MCF 10A (cell line): ENCODE data around the gene GALNT14. TPM values are rescaled to one million over a fixed set of nuclear protein-coding genes. Genes with fewer than 3 reads are reported as not detected.

Experiments used
- BruUV-seq: library from RNA; stranded (reverse); fragments of 400-500 nt; replicated peaks from 2 replicates; lab custom pipeline; 2021; lab: Mats Ljungman, UMichigan
- CTCF ChIA-PET: fragments of 300-600 bp; sonication (Branson Sonifier 250); formaldehyde crosslinking; extraction: SDS; loops from one replicate; lab custom pipeline; 2021; ENCODE audit warnings: antibody characterized with exemption, inconsistent platforms; lab: Yijun Ruan, JAX
- POLR2A ChIA-PET: fragments of 300-600, 350-650 bp; sonication (Branson Sonifier 250); formaldehyde crosslinking; extraction: SDS; loops from one replicate; lab custom pipeline; 2020; ENCODE audit warnings: antibody characterized with exemption, inconsistent platforms; lab: Yijun Ruan, JAX
- DNase-seq: peaks from one replicate; pipeline ENCODE4 v3.0.0-alpha.2; 2018; ENCODE audit not compliant: unreplicated experiment
- H3K27ac Mint-ChIP-seq: one replicate; pipeline ENCODE4 v1.8.0; 2022; ENCODE audit warnings: mild to moderate bottlenecking, low read depth, mixed read lengths; ENCODE audit not compliant: unreplicated experiment
- H3K27me3 Mint-ChIP-seq: one replicate; pipeline ENCODE4 v1.8.0; 2022; ENCODE audit warnings: mixed read lengths; ENCODE audit not compliant: insufficient read depth, unreplicated experiment
- H3K36me3 Mint-ChIP-seq: one replicate; pipeline ENCODE4 v1.8.0; 2022; ENCODE audit warnings: mild to moderate bottlenecking, moderate library complexity, mixed read lengths; ENCODE audit not compliant: insufficient read depth, unreplicated experiment
- H3K4me1 Mint-ChIP-seq: one replicate; pipeline ENCODE4 v1.8.0; 2022; ENCODE audit warnings: mixed read lengths; ENCODE audit not compliant: insufficient read depth, unreplicated experiment
- H3K4me3 Mint-ChIP-seq: one replicate; pipeline ENCODE4 v1.8.0; 2022; ENCODE audit warnings: mild to moderate bottlenecking, moderate library complexity, mixed read lengths; ENCODE audit not compliant: unreplicated experiment
- H3K9me3 Mint-ChIP-seq: one replicate; pipeline ENCODE4 v1.8.0; 2022; ENCODE audit warnings: mixed read lengths; ENCODE audit not compliant: unreplicated experiment
- CTCF ChIP-seq: fragments of 200-600 bp; IDR thresholded peaks from one replicate; pipeline ENCODE4 v1.8.0; 2022; ENCODE audit warnings: antibody characterized with exemption, mild to moderate bottlenecking; ENCODE audit not compliant: unreplicated experiment
- intact Hi-C: fragments of 100-400 bp; cut with micrococcal nuclease; formaldehyde crosslinking; loops from 2 replicates; pipeline ENCODE4 v1.14.1; 2022
- total RNA-seq: library from RNA; stranded (reverse); gene quantifications from 2 replicates; pipeline ENCODE4 v1.2.3, GENCODE V29; 2022

Gene GALNT14
- total RNA-seq, 1 experiment from 2014 or later, result 4.6 TPM

DNA sequence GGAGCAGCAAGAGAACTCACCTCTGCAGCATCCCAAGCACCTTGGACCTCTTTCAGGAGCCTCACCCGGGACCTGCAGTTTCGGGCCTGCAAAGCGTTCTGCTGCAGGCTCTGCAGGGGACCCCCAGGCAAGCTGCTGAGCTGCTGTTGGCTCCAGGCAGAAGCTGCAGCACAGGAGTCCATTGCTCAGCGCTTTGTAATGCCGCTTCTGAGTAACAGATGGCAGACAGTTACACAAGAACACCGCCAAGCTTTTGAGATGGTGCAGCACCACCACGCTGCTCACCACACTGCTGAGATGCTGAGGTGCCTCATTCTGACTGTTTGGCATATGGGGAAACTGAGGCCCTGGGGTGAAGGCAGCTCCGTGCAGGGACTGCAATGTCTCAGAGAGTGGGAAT is 1.9 kb upstream of the GALNT14 start:
- no peaks in the 10 kb centered on the region for H3K36me3 Mint-ChIP-seq
- CTCF ChIA-PET, result interaction anchor here (0.7 to 1.5 kb wide), 5 partner anchors 9 to 188 kb away, joined by 3 to 4 read pairs (median 4); no protein-coding TSS in a partner anchor
- TF ChIP-seq CTCF, result no peak
- no peaks in the 10 kb centered on the region for H3K9me3 Mint-ChIP-seq
- BruUV-seq, result no TSS peak
- no peak overlapping the region for H3K27ac Mint-ChIP-seq
- peaks cover 26% of the 10 kb centered on the region for H3K27me3 Mint-ChIP-seq
- DNase-seq, result no peak
- POLR2A ChIA-PET, result interaction anchor here (0.6 kb wide), 1 partner anchor 1732 kb away, joined by 3 read pairs; no protein-coding TSS in a partner anchor
- no peak overlapping the region for H3K4me3 Mint-ChIP-seq
- intact Hi-C loops, result no loop called here
- H3K4me1 Mint-ChIP-seq, result no peaks in the 10 kb centered on the region

DNA sequence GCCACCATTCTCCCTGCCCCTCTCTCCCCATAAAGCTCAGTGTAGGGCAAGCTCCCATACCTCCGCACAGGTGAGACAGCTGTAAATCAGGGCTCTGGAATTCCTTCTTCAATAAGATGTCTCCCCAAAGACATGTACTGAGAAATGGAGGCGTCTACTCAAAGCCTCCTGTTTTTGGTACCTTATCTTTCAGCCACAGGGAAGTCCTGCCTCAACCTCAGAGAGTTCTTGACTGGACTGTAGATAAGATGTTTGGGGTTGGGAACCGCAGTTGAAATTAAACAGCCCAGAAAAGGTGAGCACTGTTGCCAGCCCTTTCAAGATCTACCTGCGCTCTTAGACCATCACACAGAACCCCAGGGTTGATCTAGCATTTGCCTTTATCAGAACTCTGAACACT is 1.4 kb upstream of the GALNT14 start:
- Mint-ChIP-seq H3K27me3 (peaks cover 31% of the 10 kb centered on the region), H3K36me3 (no peaks in the 10 kb centered on the region), H3K9me3 (no peaks in the 10 kb centered on the region), H3K4me1 (no peaks in the 10 kb centered on the region), H3K27ac (no peak overlapping the region), H3K4me3 (no peak overlapping the region)
- CTCF ChIA-PET, result interaction anchor here (0.9 to 1.8 kb wide), 5 partner anchors 13 to 194 kb away, joined by 3 to 7 read pairs (median 4); no protein-coding TSS in a partner anchor
- no peak for TF ChIP-seq CTCF
- no peak for DNase-seq
- BruUV-seq, result no TSS peak
- intact Hi-C loops, result no loop called here
- POLR2A ChIA-PET, result interaction anchor here (0.6 kb wide), 1 partner anchor 1732 kb away, joined by 3 read pairs; no protein-coding TSS in a partner anchor

DNA sequence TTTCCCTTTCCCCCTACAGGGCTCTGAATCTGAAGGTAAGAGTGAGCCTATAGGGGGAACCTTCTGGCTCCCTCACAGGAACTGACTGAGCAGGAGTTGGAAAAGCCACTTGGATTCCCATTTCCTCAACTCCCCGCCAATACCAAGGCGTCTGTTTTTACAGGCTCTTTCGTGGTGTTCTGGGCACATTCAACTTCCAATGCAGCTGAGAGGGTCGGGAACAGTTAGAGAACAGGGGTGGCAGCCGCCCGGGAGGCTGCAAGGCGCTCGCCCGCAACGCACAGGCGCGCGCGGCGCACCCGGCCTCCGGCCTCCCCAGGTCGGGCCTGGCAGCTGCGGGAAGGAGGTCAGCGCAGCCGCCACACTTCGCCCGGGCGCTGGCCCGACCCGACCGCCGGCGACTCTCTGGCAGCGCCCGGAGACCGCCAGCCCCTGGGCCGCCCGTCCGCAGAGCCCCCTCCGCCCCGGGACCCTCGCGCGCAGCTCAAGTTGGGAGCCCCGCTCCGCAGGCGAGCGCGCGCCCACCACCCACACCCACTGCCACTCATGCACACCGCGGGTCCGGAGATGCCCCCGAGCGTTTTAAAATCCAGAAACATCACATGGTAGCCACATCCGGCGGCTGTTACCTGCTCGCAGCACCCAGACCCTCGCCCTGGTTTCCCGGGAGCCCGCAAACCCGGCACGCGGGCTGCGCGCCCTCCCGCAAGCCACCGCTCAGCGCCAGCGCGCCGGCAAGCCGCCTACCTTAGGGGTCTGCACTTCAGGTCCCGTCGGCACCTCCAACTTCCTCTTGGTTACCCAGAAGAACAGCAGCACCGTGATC is 816 bp downstream of the GALNT14 start:
- POLR2A ChIA-PET, result no interaction called here
- no peaks in the 10 kb centered on the region for H3K36me3 Mint-ChIP-seq
- no peaks in the 10 kb centered on the region for H3K9me3 Mint-ChIP-seq
- intact Hi-C loops, result loop anchor here (1.0 kb wide), 1 partner anchor 196 kb away; no protein-coding TSS in a partner anchor
- H3K4me3 Mint-ChIP-seq, result peak overlapping the region; percentile 66
- no peaks in the 10 kb centered on the region for H3K4me1 Mint-ChIP-seq
- TF ChIP-seq CTCF, result no peak
- CTCF ChIA-PET, result interaction anchor here (0.6 to 0.9 kb wide), 5 partner anchors 35 to 417 kb away, joined by 3 to 5 read pairs (median 3); no protein-coding TSS in a partner anchor
- peak; percentile 23 for DNase-seq
- BruUV-seq, result no TSS peak
- no peak overlapping the region for H3K27ac Mint-ChIP-seq
- peaks cover 34% of the 10 kb centered on the region for H3K27me3 Mint-ChIP-seq

DNA sequence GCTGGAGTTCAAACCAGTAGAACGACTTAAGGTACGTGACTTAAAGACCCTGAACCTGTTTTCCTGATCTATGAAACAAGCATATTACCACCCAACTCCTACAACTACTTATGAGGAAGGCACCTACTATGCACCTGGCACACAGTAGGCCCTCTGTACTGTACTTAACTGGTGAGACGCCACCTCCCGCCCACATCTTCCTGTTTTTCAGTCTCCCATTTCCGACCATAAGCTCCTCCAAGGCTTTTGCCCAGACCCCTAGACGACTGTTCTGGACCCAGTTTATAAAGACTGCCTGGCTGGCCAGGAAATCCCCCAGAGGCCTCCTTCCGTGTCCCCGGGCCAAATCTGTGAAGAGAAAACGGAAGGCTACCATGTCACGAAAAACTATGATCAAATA is 1.5 kb downstream of the GALNT14 start:
- Mint-ChIP-seq H3K9me3 (no peaks in the 10 kb centered on the region), H3K27ac (no peak overlapping the region), H3K4me1 (no peaks in the 10 kb centered on the region), H3K36me3 (no peaks in the 10 kb centered on the region), H3K27me3 (peaks cover 27% of the 10 kb centered on the region), H3K4me3 (peak overlapping the region; percentile 66)
- ChIA-PET POLR2A (no interaction called here), CTCF (interaction anchor here (0.7 kb wide), 1 partner anchor 418 kb away, joined by 3 read pairs; no protein-coding TSS in a partner anchor)
- intact Hi-C loops, result no loop called here
- no TSS peak for BruUV-seq
- TF ChIP-seq CTCF, result no peak
- no peak for DNase-seq
